ENCODE results near the gene CNPY1.

DNA sequence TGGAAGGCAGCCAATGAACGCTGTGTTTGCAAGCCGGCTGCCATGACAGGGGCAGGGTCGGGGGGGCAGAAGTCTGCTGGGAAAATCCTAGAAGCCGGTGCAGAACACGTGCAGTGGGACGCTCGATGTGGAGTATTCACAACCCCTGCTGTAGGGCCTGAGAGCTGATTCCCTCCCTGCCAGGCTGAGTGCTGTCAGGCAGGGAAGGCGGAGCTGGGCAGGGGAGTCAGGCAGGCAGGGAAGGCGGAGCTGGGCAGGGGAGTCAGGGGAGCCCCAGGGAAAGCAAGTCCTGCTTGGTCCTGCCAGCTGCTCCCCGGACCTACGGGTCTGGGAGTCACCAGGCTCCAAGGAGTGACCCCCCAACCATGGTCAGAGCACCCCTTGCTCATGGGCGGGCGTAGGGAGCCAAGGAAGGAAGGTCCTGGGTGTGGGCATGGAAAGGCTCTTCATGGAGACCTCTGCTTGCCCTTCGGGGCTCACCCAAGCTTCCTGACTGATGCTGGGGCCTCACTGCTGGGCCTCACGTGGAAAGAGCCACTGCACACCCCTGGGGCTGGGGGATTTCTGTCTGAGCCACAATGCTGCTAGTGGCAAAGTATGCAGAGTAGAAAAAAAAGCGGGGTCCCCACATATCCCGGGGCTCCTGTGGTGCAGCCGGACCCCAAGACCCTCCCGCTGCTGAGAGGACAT is 4.2 kb downstream of the CNPY1 start:
- TF ChIP-seq POLR2A (IDR thresholded peaks at IDR 0.05) (no peak), CTCF (IDR thresholded peaks at IDR 0.05 in 4 of 5, conservative IDR thresholded peaks at IDR 0.05 in 1 of 5) (no peak)

All from gastrocnemius medialis (tissue), 4 donors.